ENCODE data around the gene ARFRP1. TPM values are rescaled to one million over a fixed set of nuclear protein-coding genes. Genes with fewer than 3 reads are reported as not detected.

ARFRP1 gene
- total and polyA plus RNA-seq, 2 experiments from 2014 or later: 16.7 to 24.6 TPM

DNA sequence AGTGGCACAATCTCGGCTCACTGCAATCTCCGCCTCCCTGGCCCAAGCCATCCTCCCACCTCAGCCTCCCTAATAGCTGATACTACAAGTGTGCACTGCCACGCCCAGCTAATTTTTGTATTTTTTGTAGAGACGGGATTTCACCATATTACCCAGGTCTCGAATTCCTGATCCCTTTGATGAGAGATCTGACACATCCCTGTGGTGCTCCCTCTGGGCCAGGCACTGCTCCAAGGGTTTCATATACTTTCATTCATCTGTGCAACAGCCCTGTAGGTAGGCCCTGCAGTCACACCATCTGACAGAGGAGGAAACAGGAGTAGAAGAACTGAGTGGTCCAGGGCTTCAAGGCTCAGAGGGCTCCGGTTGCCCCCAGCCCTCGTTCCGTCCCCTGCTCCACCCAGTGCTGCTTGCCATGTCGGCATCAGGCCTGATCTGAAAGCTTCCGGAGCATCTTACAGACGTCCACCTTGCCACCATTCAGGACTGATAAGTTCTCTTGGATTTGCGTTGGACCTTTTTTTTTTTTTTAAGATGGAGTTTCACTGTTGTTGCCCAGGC lies 3.4 kb upstream of the ARFRP1 start (continued):
- TF ChIP-seq, protein P1, sequence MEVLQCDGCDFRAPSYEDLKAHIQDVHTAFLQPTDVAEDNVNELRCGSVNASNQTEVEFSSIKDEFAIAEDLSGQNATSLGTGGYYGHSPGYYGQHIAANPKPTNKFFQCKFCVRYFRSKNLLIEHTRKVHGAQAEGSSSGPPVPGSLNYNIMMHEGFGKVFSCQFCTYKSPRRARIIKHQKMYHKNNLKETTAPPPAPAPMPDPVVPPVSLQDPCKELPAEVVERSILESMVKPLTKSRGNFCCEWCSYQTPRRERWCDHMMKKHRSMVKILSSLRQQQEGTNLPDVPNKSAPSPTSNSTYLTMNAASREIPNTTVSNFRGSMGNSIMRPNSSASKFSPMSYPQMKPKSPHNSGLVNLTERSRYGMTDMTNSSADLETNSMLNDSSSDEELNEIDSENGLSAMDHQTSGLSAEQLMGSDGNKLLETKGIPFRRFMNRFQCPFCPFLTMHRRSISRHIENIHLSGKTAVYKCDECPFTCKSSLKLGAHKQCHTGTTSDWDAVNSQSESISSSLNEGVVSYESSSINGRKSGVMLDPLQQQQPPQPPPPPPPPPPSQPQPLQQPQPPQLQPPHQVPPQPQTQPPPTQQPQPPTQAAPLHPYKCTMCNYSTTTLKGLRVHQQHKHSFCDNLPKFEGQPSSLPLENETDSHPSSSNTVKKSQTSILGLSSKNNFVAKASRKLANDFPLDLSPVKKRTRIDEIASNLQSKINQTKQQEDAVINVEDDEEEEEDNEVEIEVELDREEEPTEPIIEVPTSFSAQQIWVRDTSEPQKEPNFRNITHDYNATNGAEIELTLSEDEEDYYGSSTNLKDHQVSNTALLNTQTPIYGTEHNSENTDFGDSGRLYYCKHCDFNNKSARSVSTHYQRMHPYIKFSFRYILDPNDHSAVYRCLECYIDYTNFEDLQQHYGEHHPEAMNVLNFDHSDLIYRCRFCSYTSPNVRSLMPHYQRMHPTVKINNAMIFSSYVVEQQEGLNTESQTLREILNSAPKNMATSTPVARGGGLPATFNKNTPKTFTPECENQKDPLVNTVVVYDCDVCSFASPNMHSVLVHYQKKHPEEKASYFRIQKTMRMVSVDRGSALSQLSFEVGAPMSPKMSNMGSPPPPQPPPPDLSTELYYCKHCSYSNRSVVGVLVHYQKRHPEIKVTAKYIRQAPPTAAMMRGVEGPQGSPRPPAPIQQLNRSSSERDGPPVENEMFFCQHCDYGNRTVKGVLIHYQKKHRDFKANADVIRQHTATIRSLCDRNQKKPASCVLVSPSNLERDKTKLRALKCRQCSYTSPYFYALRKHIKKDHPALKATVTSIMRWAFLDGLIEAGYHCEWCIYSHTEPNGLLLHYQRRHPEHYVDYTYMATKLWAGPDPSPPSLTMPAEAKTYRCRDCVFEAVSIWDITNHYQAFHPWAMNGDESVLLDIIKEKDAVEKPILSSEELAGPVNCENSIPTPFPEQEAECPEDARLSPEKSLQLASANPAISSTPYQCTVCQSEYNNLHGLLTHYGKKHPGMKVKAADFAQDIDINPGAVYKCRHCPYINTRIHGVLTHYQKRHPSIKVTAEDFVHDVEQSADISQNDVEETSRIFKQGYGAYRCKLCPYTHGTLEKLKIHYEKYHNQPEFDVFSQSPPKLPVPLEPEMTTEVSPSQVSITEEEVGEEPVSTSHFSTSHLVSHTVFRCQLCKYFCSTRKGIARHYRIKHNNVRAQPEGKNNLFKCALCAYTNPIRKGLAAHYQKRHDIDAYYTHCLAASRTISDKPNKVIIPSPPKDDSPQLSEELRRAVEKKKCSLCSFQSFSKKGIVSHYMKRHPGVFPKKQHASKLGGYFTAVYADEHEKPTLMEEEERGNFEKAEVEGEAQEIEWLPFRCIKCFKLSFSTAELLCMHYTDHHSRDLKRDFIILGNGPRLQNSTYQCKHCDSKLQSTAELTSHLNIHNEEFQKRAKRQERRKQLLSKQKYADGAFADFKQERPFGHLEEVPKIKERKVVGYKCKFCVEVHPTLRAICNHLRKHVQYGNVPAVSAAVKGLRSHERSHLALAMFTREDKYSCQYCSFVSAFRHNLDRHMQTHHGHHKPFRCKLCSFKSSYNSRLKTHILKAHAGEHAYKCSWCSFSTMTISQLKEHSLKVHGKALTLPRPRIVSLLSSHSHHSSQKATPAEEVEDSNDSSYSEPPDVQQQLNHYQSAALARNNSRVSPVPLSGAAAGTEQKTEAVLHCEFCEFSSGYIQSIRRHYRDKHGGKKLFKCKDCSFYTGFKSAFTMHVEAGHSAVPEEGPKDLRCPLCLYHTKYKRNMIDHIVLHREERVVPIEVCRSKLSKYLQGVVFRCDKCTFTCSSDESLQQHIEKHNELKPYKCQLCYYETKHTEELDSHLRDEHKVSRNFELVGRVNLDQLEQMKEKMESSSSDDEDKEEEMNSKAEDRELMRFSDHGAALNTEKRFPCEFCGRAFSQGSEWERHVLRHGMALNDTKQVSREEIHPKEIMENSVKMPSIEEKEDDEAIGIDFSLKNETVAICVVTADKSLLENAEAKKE (CRISPR knock-in tag; IDR thresholded peaks at IDR 0.05): no peak
- TF ChIP-seq REST (IDR thresholded peaks at IDR 0.05; ENCODE audit: unreplicated experiment) (no peak), ZNF331 (CRISPR knock-in tag; IDR thresholded peaks at IDR 0.05; ENCODE audit: low read depth) (no peak), EZH2 (IDR thresholded peaks at IDR 0.05; ENCODE audit: low read depth, unreplicated experiment) (no peak)

GRCh38 chr20:63709149-63709527 lies 1.4 kb upstream of the ARFRP1 start:
- ATAC-seq: no peak
- peak overlapping the region; percentile 85 for H3K4me3 ChIP-seq
- no peak overlapping the region for H3K27ac ChIP-seq (ENCODE audit: low read depth)
- H3K79me2 ChIP-seq (replicated peaks; ENCODE audit: insufficient read depth): peaks cover 65% of the 10 kb centered on the region
- Mint-ChIP-seq H3K27me3 (ENCODE audit: insufficient read depth, low read depth, poor library complexity) (peaks cover 12% of the 10 kb centered on the region), H3K27ac (no peak overlapping the region), H3K9me3 (no peaks in the 10 kb centered on the region), H3K36me3 (ENCODE audit: low read depth) (peaks cover 54% of the 10 kb centered on the region), H3K4me3 (peak overlapping the region; percentile 87), H3K4me1 (peaks cover 10% of the 10 kb centered on the region)
- H3F3A ChIP-seq (replicated peaks; ENCODE audit: low read depth): peaks cover 11% of the 10 kb centered on the region; the same call in 1 of the 2 replicates
- H3K4me2 ChIP-seq: peak overlapping the region; percentile 93
- no peaks in the 10 kb centered on the region for H3K9me2 ChIP-seq (ENCODE audit: insufficient read depth)
- TF ChIP-seq JUNB (IDR thresholded peaks at IDR 0.05; ENCODE audit: unreplicated experiment) (no peak), STAT1 (IDR thresholded peaks at IDR 0.05; ENCODE audit: unreplicated experiment) (no peak), POLR2AphosphoS5 (IDR thresholded peaks at IDR 0.05; ENCODE audit: low read depth) (no peak), NANOG (IDR thresholded peaks at IDR 0.05; ENCODE audit: borderline replicate concordance) (no peak)
- DNase-seq (ENCODE audit: low spot score): no peak
- no peaks in the 10 kb centered on the region; the same call in 1 of the 2 replicates for H3K4me1 ChIP-seq (ENCODE audit: insufficient read depth)
- H3K36me3 ChIP-seq (ENCODE audit: insufficient read depth): peaks cover 4% of the 10 kb centered on the region; the same call in 1 of the 2 replicates
- H4K20me1 ChIP-seq (replicated peaks; ENCODE audit: insufficient read depth): peaks cover 14% of the 10 kb centered on the region
- no peak overlapping the region for H2AFZ ChIP-seq
- H3K27me3 ChIP-seq (ENCODE audit: insufficient read depth): no peaks in the 10 kb centered on the region
